ENCODE data around the gene PHIP. TPM values are rescaled to one million over a fixed set of nuclear protein-coding genes. Genes with fewer than 3 reads are reported as not detected.

PHIP gene
- total and polyA plus RNA-seq, 2 donors (not counting 3 experiments of a cell fraction or from before 2014, with no cell fraction given): 3.5 to 28.4 TPM

DNA sequence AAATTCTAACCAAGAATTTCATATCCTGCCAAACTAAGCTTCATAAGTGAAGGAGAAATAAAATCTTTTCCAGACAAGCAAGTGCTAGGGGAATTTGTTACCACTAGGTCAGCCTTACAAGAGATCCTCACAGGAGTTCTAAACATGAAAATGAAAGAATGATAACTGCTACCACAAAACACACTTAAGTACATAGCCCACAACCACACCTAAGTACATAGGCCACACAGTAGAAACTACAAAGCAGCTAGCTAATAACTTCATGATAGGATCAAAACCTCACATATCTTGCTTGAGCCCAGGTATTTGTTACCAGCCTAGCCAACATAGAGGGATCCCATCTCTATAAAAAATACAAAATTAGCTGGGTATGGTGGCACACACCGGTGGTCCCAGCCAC, 160.3 kb downstream of the PHIP start:
- Histone ChIP-seq H3K4me1 (ENCODE audit: control insufficient read depth, extremely low read depth, insufficient read depth, low read length) (no peaks in the 10 kb centered on the region), H4K20me1 (replicated peaks; ENCODE audit: control insufficient read depth, extremely low read depth, insufficient read depth, low read length) (no peaks in the 10 kb centered on the region), H3K4me2 (ENCODE audit: insufficient read depth, low read length) (no peak overlapping the region), H3K4me3 (replicated peaks in 1 of 3; ENCODE audit: insufficient read depth in 1 of 3, low read depth in 1 of 3, low read length in 3 of 3) (no peak overlapping the region), H3K9me3 (replicated peaks; ENCODE audit: control insufficient read depth, insufficient read depth, low read length) (no peaks in the 10 kb centered on the region), H3K27me3 (ENCODE audit: control insufficient read depth in 2 of 2, insufficient read depth in 2 of 2, low read length in 2 of 2) (no peaks in the 10 kb centered on the region), H3K36me3 (ENCODE audit: control insufficient read depth in 2 of 2, extremely low read depth in 1 of 2, insufficient read depth in 2 of 2, low read length in 2 of 2) (no peaks in the 10 kb centered on the region), H3K79me2 (ENCODE audit: control insufficient read depth, insufficient read depth, low read length) (no peaks in the 10 kb centered on the region), H3K27ac (ENCODE audit: insufficient read depth, low read depth, low read length) (no peak overlapping the region), H3K9me1 (replicated peaks; ENCODE audit: control insufficient read depth, extremely low read depth, insufficient read depth, low read length) (no peaks in the 10 kb centered on the region), H3K9ac (replicated peaks; ENCODE audit: extremely low read depth, insufficient read depth, low read length) (no peak overlapping the region), H2AFZ (ENCODE audit: low read depth, low read length) (no peak overlapping the region)
- dilution Hi-C loops (cut with MboI; ENCODE audit: extremely low pct_ligation_motif_present, low sequenced_read_pairs) (no loop called here), intact Hi-C loops (cut with micrococcal nuclease) (no loop called here)
- no peak for FAIRE-seq
- TF ChIP-seq EZH2 (IDR thresholded peaks at IDR 0.05; ENCODE audit: borderline replicate concordance, low read depth, low read length, severe bottlenecking) (no peak), FOS (IDR thresholded peaks at IDR 0.05; ENCODE audit: borderline replicate concordance, insufficient read depth, low read length) (no peak), JUN (IDR thresholded peaks at IDR 0.05; ENCODE audit: borderline replicate concordance, insufficient read depth, insufficient read length, low read depth) (no peak), GATA2 (IDR thresholded peaks at IDR 0.05; ENCODE audit: insufficient read depth, insufficient read length, low read depth, low read length) (no peak), MYC (IDR thresholded peaks at IDR 0.05; ENCODE audit: low read depth, low read length) (no peak), POLR2AphosphoS5 (IDR thresholded peaks at IDR 0.05; ENCODE audit: insufficient read depth, low read depth, low read length) (no peak)
- TF ChIP-seq, protein P1, sequence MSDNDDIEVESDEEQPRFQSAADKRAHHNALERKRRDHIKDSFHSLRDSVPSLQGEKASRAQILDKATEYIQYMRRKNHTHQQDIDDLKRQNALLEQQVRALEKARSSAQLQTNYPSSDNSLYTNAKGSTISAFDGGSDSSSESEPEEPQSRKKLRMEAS (IDR thresholded peaks at IDR 0.05; ENCODE audit: insufficient read depth, insufficient read length): no peak
- POLR2A ChIA-PET: no interaction called here
- no peak for DNase-seq (ENCODE audit: low read depth, low spot score)
- BruUV-seq (replicated peaks): no TSS peak
- CTCF ChIA-PET: no interaction called here

DNA sequence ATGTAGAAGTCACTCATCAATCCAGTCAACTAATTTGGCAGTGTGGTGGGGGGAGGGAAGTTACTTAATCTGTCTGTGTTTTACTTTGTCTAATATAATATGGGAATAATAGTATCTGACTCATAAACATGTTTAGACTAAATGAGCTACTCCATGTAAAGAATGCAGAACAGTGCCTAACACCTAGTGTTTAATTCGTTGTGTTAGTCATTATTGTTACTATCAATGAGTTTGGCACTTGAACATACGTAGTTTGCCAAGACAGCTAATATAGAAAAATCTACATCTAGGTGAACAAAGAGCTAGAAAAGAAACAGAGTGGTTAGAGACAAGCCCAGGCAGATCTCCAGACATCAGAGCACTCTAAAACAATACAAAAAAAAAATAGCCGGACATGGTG, 161.6 kb downstream of the PHIP start:
- FAIRE-seq (no peak), DNase-seq (ENCODE audit: low read depth, low spot score) (no peak)
- H3K9me1 ChIP-seq (replicated peaks; ENCODE audit: control insufficient read depth, extremely low read depth, insufficient read depth, low read length): no peaks in the 10 kb centered on the region
- H3K9ac ChIP-seq (replicated peaks; ENCODE audit: extremely low read depth, insufficient read depth, low read length): no peak overlapping the region
- H3K4me3 ChIP-seq (replicated peaks in 1 of 3; ENCODE audit: insufficient read depth in 1 of 3, low read depth in 1 of 3, low read length in 3 of 3): no peak overlapping the region
- H4K20me1 ChIP-seq (replicated peaks; ENCODE audit: control insufficient read depth, extremely low read depth, insufficient read depth, low read length): no peaks in the 10 kb centered on the region
- no TSS peak for BruUV-seq (replicated peaks)
- no peaks in the 10 kb centered on the region for H3K9me3 ChIP-seq (replicated peaks; ENCODE audit: control insufficient read depth, insufficient read depth, low read length)
- no peaks in the 10 kb centered on the region for H3K79me2 ChIP-seq (ENCODE audit: control insufficient read depth, insufficient read depth, low read length)
- intact Hi-C loops (cut with micrococcal nuclease): no loop called here
- H3K27me3 ChIP-seq (ENCODE audit: control insufficient read depth in 2 of 2, insufficient read depth in 2 of 2, low read length in 2 of 2): no peaks in the 10 kb centered on the region
- no peak overlapping the region for H2AFZ ChIP-seq (ENCODE audit: low read depth, low read length)
- TF ChIP-seq JUN (IDR thresholded peaks at IDR 0.05; ENCODE audit: borderline replicate concordance, insufficient read depth, insufficient read length, low read depth) (no peak), FOS (IDR thresholded peaks at IDR 0.05; ENCODE audit: borderline replicate concordance, insufficient read depth, low read length) (no peak), POLR2A (IDR thresholded peaks at IDR 0.05; ENCODE audit: low read depth, low read length) (no peak), GATA2 (IDR thresholded peaks at IDR 0.05; ENCODE audit: insufficient read depth, insufficient read length, low read depth, low read length) (no peak), EZH2 (IDR thresholded peaks at IDR 0.05; ENCODE audit: borderline replicate concordance, low read depth, low read length, severe bottlenecking) (no peak), MYC (IDR thresholded peaks at IDR 0.05; ENCODE audit: low read depth, low read length) (no peak), POLR2AphosphoS5 (IDR thresholded peaks at IDR 0.05; ENCODE audit: insufficient read depth, low read depth, low read length) (no peak)
- TF ChIP-seq, protein P1 (IDR thresholded peaks at IDR 0.05; ENCODE audit: insufficient read depth, insufficient read length): no peak
- TF ChIP-seq, protein P2, sequence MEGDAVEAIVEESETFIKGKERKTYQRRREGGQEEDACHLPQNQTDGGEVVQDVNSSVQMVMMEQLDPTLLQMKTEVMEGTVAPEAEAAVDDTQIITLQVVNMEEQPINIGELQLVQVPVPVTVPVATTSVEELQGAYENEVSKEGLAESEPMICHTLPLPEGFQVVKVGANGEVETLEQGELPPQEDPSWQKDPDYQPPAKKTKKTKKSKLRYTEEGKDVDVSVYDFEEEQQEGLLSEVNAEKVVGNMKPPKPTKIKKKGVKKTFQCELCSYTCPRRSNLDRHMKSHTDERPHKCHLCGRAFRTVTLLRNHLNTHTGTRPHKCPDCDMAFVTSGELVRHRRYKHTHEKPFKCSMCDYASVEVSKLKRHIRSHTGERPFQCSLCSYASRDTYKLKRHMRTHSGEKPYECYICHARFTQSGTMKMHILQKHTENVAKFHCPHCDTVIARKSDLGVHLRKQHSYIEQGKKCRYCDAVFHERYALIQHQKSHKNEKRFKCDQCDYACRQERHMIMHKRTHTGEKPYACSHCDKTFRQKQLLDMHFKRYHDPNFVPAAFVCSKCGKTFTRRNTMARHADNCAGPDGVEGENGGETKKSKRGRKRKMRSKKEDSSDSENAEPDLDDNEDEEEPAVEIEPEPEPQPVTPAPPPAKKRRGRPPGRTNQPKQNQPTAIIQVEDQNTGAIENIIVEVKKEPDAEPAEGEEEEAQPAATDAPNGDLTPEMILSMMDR (IDR thresholded peaks at IDR 0.05; ENCODE audit: extremely low read depth in 1 of 2, insufficient read depth in 1 of 2, low read depth in 1 of 2, low read length in 2 of 2): no peak
- H3K27ac ChIP-seq (ENCODE audit: insufficient read depth, low read depth, low read length): no peak overlapping the region
- H3K4me1 ChIP-seq (ENCODE audit: control insufficient read depth, extremely low read depth, insufficient read depth, low read length): no peaks in the 10 kb centered on the region
- CTCF ChIA-PET: no interaction called here
- H3K4me2 ChIP-seq (ENCODE audit: insufficient read depth, low read length): no peak overlapping the region
- H3K36me3 ChIP-seq (ENCODE audit: control insufficient read depth in 2 of 2, extremely low read depth in 1 of 2, insufficient read depth in 2 of 2, low read length in 2 of 2): no peaks in the 10 kb centered on the region
- POLR2A ChIA-PET: no interaction called here
- dilution Hi-C loops (cut with MboI; ENCODE audit: extremely low pct_ligation_motif_present, low sequenced_read_pairs): no loop called here

Measured in endothelial cell of umbilical vein (primary cell).